Thyroid gland (tissue), 4 donors: Measurements from ENCODE around the gene SUSD3.

ENCODE experiments used
- POLR2A ChIP-seq, 2 donors: fragments of 450-650 bp; IDR thresholded peaks; one replicate each; pipeline ENCODE4 v1.6.1; 2017; ENCODE audit warnings: antibody characterized with exemption in 2 of 2, mild to moderate bottlenecking in 2 of 2, moderate library complexity in 1 of 2
- TF ChIP-seq, protein P1 (sequence below), 6 experiments: fragments of 200-600 bp in 3 of 6; fragments of 450-650 bp in 3 of 6; sonication (generic) in 3 of 6; IDR thresholded peaks; one replicate each; pipeline ENCODE4 v1.5.1; 2016 to 2019; ENCODE audit warnings: antibody characterized with exemption in 6 of 6, mild to moderate bottlenecking in 2 of 6, inconsistent platforms in 1 of 6, moderate library complexity in 1 of 6

DNA sequence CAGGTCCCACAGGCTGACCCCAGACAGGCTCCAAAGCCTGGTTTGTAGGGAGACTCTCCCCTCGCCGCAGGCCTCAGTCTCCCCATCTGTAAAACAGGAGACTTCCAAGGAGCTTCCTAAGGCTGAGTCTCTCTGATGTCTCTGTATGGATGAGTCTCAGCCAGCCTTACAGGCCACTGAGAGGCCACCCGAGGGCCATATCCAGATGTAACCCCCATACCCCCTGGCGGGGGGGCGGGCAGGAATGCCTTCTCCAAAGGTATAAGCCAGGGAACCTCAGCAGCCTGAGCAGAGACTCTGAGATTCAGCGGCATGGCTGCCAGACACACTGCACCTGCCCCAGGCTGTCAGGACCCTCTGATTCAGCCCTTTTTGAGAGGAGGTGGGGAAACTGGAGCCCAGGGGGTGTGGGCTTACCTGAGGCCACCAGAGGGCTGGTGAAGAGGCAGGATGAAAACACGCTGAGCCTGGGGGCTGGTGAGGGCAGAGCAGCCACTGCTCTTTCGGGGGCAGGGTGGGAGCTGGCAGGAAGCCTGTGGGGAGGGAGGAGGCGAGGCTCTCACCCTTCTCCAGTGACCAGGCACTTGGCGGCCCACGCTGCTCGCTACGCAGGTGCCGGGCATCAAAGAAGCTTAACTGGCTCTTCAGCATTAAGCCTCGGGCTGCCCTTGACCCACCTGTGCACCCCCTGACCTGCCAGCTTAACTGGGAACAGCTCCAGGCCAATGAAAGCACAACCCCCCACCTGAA is 5.5 kb upstream of the SUSD3 start:
- no peak for TF ChIP-seq POLR2A (IDR thresholded peaks at IDR 0.05)
- TF ChIP-seq, protein P1, sequence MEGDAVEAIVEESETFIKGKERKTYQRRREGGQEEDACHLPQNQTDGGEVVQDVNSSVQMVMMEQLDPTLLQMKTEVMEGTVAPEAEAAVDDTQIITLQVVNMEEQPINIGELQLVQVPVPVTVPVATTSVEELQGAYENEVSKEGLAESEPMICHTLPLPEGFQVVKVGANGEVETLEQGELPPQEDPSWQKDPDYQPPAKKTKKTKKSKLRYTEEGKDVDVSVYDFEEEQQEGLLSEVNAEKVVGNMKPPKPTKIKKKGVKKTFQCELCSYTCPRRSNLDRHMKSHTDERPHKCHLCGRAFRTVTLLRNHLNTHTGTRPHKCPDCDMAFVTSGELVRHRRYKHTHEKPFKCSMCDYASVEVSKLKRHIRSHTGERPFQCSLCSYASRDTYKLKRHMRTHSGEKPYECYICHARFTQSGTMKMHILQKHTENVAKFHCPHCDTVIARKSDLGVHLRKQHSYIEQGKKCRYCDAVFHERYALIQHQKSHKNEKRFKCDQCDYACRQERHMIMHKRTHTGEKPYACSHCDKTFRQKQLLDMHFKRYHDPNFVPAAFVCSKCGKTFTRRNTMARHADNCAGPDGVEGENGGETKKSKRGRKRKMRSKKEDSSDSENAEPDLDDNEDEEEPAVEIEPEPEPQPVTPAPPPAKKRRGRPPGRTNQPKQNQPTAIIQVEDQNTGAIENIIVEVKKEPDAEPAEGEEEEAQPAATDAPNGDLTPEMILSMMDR (IDR thresholded peaks at IDR 0.05): peak in 3 of 6 experiments; percentile 9 to 32 (median 21)
